Right atrium auricular region (tissue), 2 donors: ENCODE results near the gene ADD1. TPM values are rescaled to one million over a fixed set of nuclear protein-coding genes. Genes with fewer than 3 reads are reported as not detected.

Experiments used
- DNase-seq: peaks from one replicate; pipeline ENCODE4 v3.0.0-alpha.2; 2019; ENCODE audit warnings: low spot score
- H3K27ac ChIP-seq, 2 donors: fragments of 200-600 bp; sonication (generic); 1 replicate in 1 of 2; 2 replicates in 1 of 2; pipeline ENCODE4 v1.5.1; 2016 to 2019
- H3K27me3 ChIP-seq, 2 donors: fragments of 200-600 bp; sonication (generic); one replicate each; pipeline versions ENCODE4 v1.5.1 to v1.6.0; 2017 to 2019
- H3K36me3 ChIP-seq: fragments of 200-600 bp; sonication (generic); one replicate; pipeline ENCODE4 v1.5.1; 2016
- H3K4me1 ChIP-seq, 2 donors: fragments of 200-600 bp; sonication (generic); one replicate each; pipeline versions ENCODE4 v1.5.1 to v1.6.0; 2017 to 2019
- H3K4me3 ChIP-seq, 2 donors: fragments of 200-600 bp; sonication (generic); 1 replicate in 1 of 2; 2 replicates in 1 of 2; pipeline ENCODE4 v1.5.1; 2017 to 2019; ENCODE audit warnings: mild to moderate bottlenecking in 1 of 2, moderate library complexity in 1 of 2
- H3K9me3 ChIP-seq, 2 donors: fragments of 200-600 bp; sonication (generic); one replicate each; pipeline ENCODE4 v1.5.1; 2019
- total RNA-seq, 2 donors: library from RNA; depleted of rRNA; stranded (reverse); fragments of >200 nt; gene quantifications; one replicate each; pipeline ENCODE4 v1.1.0, GENCODE V29; 2016
- TF ChIP-seq, protein P1 (sequence below), 2 donors: fragments of 200-600 bp; sonication (generic); IDR thresholded peaks; one replicate each; pipeline ENCODE4 v1.5.1; 2019; ENCODE audit warnings: antibody characterized with exemption in 2 of 2

ADD1 gene
- total RNA-seq, 2 donors from 2014 or later, result 171 to 196 TPM

DNA sequence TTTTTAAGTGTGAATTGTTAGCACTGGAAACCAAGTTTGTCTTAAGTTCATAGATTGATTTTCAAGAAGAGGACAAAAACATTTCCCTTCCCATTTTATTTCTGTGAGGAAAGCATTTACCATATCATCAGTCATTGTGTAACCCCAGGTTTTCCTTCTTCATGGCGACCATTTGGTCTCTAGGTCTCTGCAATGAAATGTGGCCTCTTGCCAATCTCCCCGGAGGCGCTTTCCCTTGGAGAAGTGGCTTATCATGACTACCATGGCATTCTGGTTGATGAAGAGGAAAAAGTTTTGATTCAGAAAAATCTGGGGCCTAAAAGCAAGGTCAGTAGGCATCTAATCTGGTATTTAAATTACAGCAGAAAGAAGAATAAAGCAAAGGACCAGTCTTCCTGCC lies 54.4 kb downstream of the ADD1 start:
- Histone ChIP-seq H3K27ac (no peak overlapping the region), H3K4me1 (peaks cover 0 to 12% of the 10 kb centered on the region in 2 donors), H3K4me3 (no peak overlapping the region), H3K36me3 (peaks cover 80% of the 10 kb centered on the region), H3K27me3 (no peaks in the 10 kb centered on the region), H3K9me3 (no peaks in the 10 kb centered on the region)
- TF ChIP-seq, protein P1, sequence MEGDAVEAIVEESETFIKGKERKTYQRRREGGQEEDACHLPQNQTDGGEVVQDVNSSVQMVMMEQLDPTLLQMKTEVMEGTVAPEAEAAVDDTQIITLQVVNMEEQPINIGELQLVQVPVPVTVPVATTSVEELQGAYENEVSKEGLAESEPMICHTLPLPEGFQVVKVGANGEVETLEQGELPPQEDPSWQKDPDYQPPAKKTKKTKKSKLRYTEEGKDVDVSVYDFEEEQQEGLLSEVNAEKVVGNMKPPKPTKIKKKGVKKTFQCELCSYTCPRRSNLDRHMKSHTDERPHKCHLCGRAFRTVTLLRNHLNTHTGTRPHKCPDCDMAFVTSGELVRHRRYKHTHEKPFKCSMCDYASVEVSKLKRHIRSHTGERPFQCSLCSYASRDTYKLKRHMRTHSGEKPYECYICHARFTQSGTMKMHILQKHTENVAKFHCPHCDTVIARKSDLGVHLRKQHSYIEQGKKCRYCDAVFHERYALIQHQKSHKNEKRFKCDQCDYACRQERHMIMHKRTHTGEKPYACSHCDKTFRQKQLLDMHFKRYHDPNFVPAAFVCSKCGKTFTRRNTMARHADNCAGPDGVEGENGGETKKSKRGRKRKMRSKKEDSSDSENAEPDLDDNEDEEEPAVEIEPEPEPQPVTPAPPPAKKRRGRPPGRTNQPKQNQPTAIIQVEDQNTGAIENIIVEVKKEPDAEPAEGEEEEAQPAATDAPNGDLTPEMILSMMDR (IDR thresholded peaks at IDR 0.05), result no peak
- no peak for DNase-seq

DNA sequence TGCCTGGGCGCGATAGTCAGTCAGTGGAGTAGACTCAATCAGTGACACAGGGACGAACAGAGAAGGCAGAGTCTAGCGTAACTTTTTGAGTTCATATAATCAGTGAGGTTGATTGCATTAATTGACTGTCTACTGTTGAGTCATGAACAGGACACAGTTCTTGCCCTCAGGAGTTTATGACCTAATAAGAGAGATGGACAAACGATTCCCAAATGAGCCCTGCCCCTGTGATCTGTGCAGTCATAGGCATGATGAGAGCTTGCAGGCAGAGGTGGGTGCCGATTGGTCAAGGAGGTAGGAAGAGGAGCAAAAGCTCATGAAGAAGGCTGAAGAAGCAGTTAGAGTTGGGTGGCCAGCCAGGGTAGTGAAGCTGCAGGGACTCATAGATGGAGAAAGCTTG lies 57.1 kb downstream of the ADD1 start:
- Histone ChIP-seq H3K4me3 (no peak overlapping the region), H3K27me3 (no peaks in the 10 kb centered on the region), H3K27ac (no peak overlapping the region), H3K36me3 (peaks cover 90% of the 10 kb centered on the region), H3K9me3 (no peaks in the 10 kb centered on the region), H3K4me1 (no peaks in the 10 kb centered on the region)
- DNase-seq, result no peak
- TF ChIP-seq, protein P1 (IDR thresholded peaks at IDR 0.05), result no peak

DNA sequence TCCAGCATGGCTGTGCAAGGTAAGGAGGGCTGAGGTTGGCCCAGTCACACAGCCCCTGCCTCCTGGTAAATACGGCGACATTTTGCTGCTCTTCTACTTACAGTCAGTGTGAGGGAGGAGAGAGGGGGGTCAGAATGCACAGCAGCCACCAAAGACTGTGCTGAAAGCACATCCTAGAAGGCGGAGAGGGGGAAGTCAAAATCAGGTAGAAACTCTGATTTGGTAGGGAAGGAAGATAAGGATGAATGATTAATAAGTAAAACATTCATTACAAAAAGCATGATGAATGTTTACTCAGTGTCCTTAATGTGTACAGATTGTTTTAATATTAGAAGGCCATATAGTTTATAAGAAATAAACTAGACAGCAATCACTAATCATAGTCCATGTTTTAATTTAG lies 57.5 kb downstream of the ADD1 start:
- Histone ChIP-seq H3K4me1 (no peaks in the 10 kb centered on the region), H3K27me3 (no peaks in the 10 kb centered on the region), H3K9me3 (no peaks in the 10 kb centered on the region), H3K4me3 (no peak overlapping the region), H3K27ac (no peak overlapping the region), H3K36me3 (peaks cover 90% of the 10 kb centered on the region)
- DNase-seq, result no peak
- TF ChIP-seq, protein P1 (IDR thresholded peaks at IDR 0.05), result no peak

DNA sequence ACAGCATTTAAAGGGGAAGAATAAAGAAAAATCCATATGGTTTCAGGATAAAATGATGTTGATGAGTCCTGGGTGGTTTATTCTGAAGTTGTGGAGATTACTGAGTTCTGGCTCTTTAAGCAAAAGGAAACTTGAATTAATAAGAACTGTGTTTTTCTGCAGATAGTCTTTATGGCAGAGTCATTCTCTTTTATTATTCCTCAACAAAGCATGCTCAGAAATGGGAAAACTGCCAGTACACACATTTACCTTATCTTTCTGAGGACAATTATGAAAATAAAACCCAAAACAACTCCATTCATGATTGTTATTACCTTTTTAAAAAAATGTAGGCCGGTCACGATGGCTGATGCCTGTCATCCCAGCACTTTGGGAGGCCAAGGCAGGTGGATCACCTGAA lies 58.5 kb downstream of the ADD1 start:
- peaks cover 97% of the 10 kb centered on the region for H3K36me3 ChIP-seq
- no peak overlapping the region for H3K27ac ChIP-seq
- TF ChIP-seq, protein P1 (IDR thresholded peaks at IDR 0.05), result no peak
- no peaks in the 10 kb centered on the region for H3K9me3 ChIP-seq
- no peaks in the 10 kb centered on the region for H3K27me3 ChIP-seq
- DNase-seq, result no peak
- no peaks in the 10 kb centered on the region for H3K4me1 ChIP-seq
- H3K4me3 ChIP-seq, result no peak overlapping the region

DNA sequence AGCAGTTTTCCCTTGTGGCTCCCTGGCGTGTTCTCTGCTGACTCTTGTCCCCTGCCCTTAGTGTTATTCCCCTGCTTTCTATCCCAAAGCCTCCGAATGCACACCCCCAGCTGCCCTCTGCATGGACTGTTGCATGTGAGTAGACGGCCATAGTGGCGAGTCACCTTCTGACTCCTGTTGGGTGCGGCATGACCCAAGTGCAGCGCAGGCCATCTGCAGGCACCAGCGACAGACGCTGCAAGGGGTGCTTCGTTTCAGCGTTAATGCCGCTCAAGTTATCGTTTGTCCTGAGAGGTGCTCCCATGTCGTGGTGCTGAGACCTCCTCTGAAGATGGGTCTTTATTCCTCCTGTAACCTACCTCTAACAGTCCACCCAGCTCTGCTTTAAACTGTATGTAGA lies 61.9 kb downstream of the ADD1 start:
- Histone ChIP-seq H3K27ac (no peak overlapping the region), H3K9me3 (no peaks in the 10 kb centered on the region), H3K36me3 (peaks cover 81% of the 10 kb centered on the region), H3K4me1 (no peaks in the 10 kb centered on the region), H3K27me3 (no peaks in the 10 kb centered on the region), H3K4me3 (no peak overlapping the region)
- DNase-seq, result no peak
- TF ChIP-seq, protein P1 (IDR thresholded peaks at IDR 0.05), result no peak

DNA sequence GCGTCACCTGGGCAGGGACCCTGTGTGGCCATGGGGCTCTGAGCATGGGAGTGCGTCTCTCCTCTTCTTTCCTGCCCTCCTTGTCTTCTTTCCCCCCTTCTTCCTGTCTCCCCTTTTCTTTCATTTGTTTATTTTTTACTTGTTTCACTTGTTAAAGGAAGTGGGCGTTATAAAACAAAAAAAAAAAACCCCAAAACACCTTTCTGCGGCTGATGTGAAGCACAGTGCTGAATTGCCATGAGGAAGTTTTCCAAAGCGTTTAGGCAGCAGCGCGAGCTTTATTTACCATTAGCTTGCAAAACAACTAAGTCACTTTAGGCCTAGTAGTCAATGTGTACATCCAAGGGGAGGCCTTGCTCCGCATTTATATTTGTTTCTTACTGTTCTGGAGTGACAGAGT lies 62.6 kb downstream of the ADD1 start:
- no peak overlapping the region for H3K4me3 ChIP-seq
- H3K36me3 ChIP-seq, result peaks cover 80% of the 10 kb centered on the region
- no peaks in the 10 kb centered on the region for H3K4me1 ChIP-seq
- no peaks in the 10 kb centered on the region for H3K9me3 ChIP-seq
- DNase-seq, result no peak
- no peaks in the 10 kb centered on the region for H3K27me3 ChIP-seq
- no peak overlapping the region for H3K27ac ChIP-seq
- TF ChIP-seq, protein P1 (IDR thresholded peaks at IDR 0.05), result no peak
